GM12878 (cell line): ENCODE results near the gene VASH1.

Experiments
- BACH1 ChIP-seq: fragments of 450-650 bp; IDR thresholded peaks from 2 replicates; pipeline ENCODE4 v1.6.1; 2017; ENCODE audit warnings: mild to moderate bottlenecking, borderline replicate concordance
- BCL11A ChIP-seq: IDR thresholded peaks from 2 replicates; pipeline ENCODE4 v1.6.1; 2011; ENCODE audit warnings: low read depth, low read length
- CHD2 ChIP-seq: IDR thresholded peaks from 2 replicates; pipeline ENCODE4 v1.6.1; 2011; ENCODE audit warnings: low read depth, low read length, improper control_type of control experiment, borderline replicate concordance
- EZH2 ChIP-seq: IDR thresholded peaks from 2 replicates; pipeline ENCODE4 v1.6.1; 2012; ENCODE audit warnings: low read depth, mild to moderate bottlenecking, control low read depth, inconsistent platforms, low read length, borderline replicate concordance; ENCODE audit not compliant: control insufficient read depth
- HDAC6 ChIP-seq: fragments of 200-600 bp; sonication (generic); IDR thresholded peaks from one replicate; pipeline ENCODE4 v1.8.0; 2017; ENCODE audit warnings: antibody characterized with exemption; ENCODE audit not compliant: unreplicated experiment
- HDGF ChIP-seq: fragments of 450-650 bp; IDR thresholded peaks from 2 replicates; pipeline ENCODE4 v1.6.1; 2016; ENCODE audit warnings: antibody characterized with exemption
- JUNB ChIP-seq: IDR thresholded peaks from 2 replicates; pipeline ENCODE4 v1.6.1; 2016; ENCODE audit warnings: antibody characterized with exemption, mild to moderate bottlenecking
- KLF5 ChIP-seq: fragments of 450-650 bp; IDR thresholded peaks from 2 replicates; pipeline ENCODE4 v1.6.1; 2014; ENCODE audit warnings: mild to moderate bottlenecking; ENCODE audit not compliant: partially characterized antibody
- LARP7 ChIP-seq: fragments of 450-650 bp; IDR thresholded peaks from 2 replicates; pipeline ENCODE4 v1.6.1; 2017; ENCODE audit warnings: mild to moderate bottlenecking
- POLR2A ChIP-seq: IDR thresholded peaks from 2 replicates; pipeline ENCODE4 v1.6.1; 2011; ENCODE audit warnings: low read depth, mild to moderate bottlenecking, low read length
- TAF1 ChIP-seq: IDR thresholded peaks from 2 replicates; pipeline ENCODE4 v1.6.1; 2011; ENCODE audit warnings: mild to moderate bottlenecking, low read depth, low read length, borderline replicate concordance
- WRNIP1 ChIP-seq: IDR thresholded peaks from 2 replicates; pipeline ENCODE4 v1.6.1; 2011; ENCODE audit warnings: low read depth, low read length, improper control_type of control experiment, borderline replicate concordance

- TF ChIP-seq WRNIP1 (no peak), HDGF (no peak), BCL11A (no peak), LARP7 (no peak), HDAC6 (no peak), BACH1 (no peak), CHD2 (no peak), EZH2 (no peak), POLR2A (no peak), KLF5 (no peak), JUNB (no peak), TAF1 (no peak)
Measured at GRCh38 chr14:76782885-76783566, 21.8 kb downstream of the VASH1 start.
